ENCODE results near the gene SPSB3. TPM values are rescaled to one million over a fixed set of nuclear protein-coding genes. Genes with fewer than 3 reads are reported as not detected.

Gene SPSB3
- total RNA-seq, 1 donor from 2014 or later: 52.9 TPM

GRCh38 chr16:1779234-1779701, 3.1 kb downstream of the SPSB3 start:
- Mint-ChIP-seq H3K9me3 (ENCODE audit: unreplicated experiment) (no peaks in the 10 kb centered on the region), H3K36me3 (ENCODE audit: low read depth, unreplicated experiment) (no peaks in the 10 kb centered on the region), H3K27ac (ENCODE audit: unreplicated experiment) (peak overlapping the region; percentile 78), H3K4me3 (ENCODE audit: unreplicated experiment) (no peak overlapping the region), H3K27me3 (ENCODE audit: unreplicated experiment) (peaks cover 6% of the 10 kb centered on the region), H3K4me1 (ENCODE audit: unreplicated experiment) (peaks cover 13% of the 10 kb centered on the region)
- no peak for TF ChIP-seq CTCF (IDR thresholded peaks at IDR 0.05; ENCODE audit: unreplicated experiment)
- no peak for DNase-seq (ENCODE audit: low spot score)

- Mint-ChIP-seq H3K9me3 (ENCODE audit: unreplicated experiment) (no peaks in the 10 kb centered on the region), H3K4me3 (ENCODE audit: unreplicated experiment) (no peak overlapping the region), H3K4me1 (ENCODE audit: unreplicated experiment) (peaks cover 16% of the 10 kb centered on the region), H3K27ac (ENCODE audit: unreplicated experiment) (peak overlapping the region; percentile 78), H3K36me3 (ENCODE audit: low read depth, unreplicated experiment) (no peaks in the 10 kb centered on the region), H3K27me3 (ENCODE audit: unreplicated experiment) (peaks cover 6% of the 10 kb centered on the region)
- no peak for TF ChIP-seq CTCF (IDR thresholded peaks at IDR 0.05; ENCODE audit: unreplicated experiment)
- no peak for DNase-seq (ENCODE audit: low spot score)
These were observed 3.9 kb downstream of the SPSB3 start for GRCh38 chr16:1778200-1779179.

GRCh38 chr16:1777375-1778199, 4.8 kb downstream of the SPSB3 start:
- no peak overlapping the region for H3K27ac Mint-ChIP-seq (ENCODE audit: unreplicated experiment)
- no peaks in the 10 kb centered on the region for H3K36me3 Mint-ChIP-seq (ENCODE audit: low read depth, unreplicated experiment)
- no peaks in the 10 kb centered on the region for H3K9me3 Mint-ChIP-seq (ENCODE audit: unreplicated experiment)
- peaks cover 12% of the 10 kb centered on the region for H3K4me1 Mint-ChIP-seq (ENCODE audit: unreplicated experiment)
- no peak for TF ChIP-seq CTCF (IDR thresholded peaks at IDR 0.05; ENCODE audit: unreplicated experiment)
- DNase-seq (ENCODE audit: low spot score): no peak
- H3K27me3 Mint-ChIP-seq (ENCODE audit: unreplicated experiment): peaks cover 4% of the 10 kb centered on the region
- no peak overlapping the region for H3K4me3 Mint-ChIP-seq (ENCODE audit: unreplicated experiment)

- no peaks in the 10 kb centered on the region for H3K9me3 Mint-ChIP-seq (ENCODE audit: unreplicated experiment)
- TF ChIP-seq CTCF (IDR thresholded peaks at IDR 0.05; ENCODE audit: unreplicated experiment): no peak
- H3K27ac Mint-ChIP-seq (ENCODE audit: unreplicated experiment): no peak overlapping the region
- H3K36me3 Mint-ChIP-seq (ENCODE audit: low read depth, unreplicated experiment): no peaks in the 10 kb centered on the region
- peaks cover 16% of the 10 kb centered on the region for H3K4me1 Mint-ChIP-seq (ENCODE audit: unreplicated experiment)
- H3K27me3 Mint-ChIP-seq (ENCODE audit: unreplicated experiment): peaks cover 8% of the 10 kb centered on the region
- no peak for DNase-seq (ENCODE audit: low spot score)
- no peak overlapping the region for H3K4me3 Mint-ChIP-seq (ENCODE audit: unreplicated experiment)
These were observed 5.4 kb downstream of the SPSB3 start for GRCh38 chr16:1776991-1777374.

Measured in endothelial cell (in vitro differentiated cells).